Fibroblast of mammary gland (primary cell): ENCODE results near the gene NEURL1.

Experiments
- DNase-seq: peaks from one replicate; pipeline ENCODE4 v3.0.0-alpha.2; 2010; ENCODE audit warnings: low read depth
- H3K4me3 ChIP-seq: 2 replicates; pipeline ENCODE4 v1.5.1; 2011; ENCODE audit warnings: low read depth, mild to moderate bottlenecking, low read length, moderate library complexity; ENCODE audit not compliant: control insufficient read depth
- CTCF ChIP-seq: conservative IDR thresholded peaks from 2 replicates; pipeline ENCODE4 v1.5.1; 2011; ENCODE audit warnings: low read depth, low read length, inconsistent platforms; ENCODE audit not compliant: control insufficient read depth, insufficient read depth

NEURL1 gene

DNA sequence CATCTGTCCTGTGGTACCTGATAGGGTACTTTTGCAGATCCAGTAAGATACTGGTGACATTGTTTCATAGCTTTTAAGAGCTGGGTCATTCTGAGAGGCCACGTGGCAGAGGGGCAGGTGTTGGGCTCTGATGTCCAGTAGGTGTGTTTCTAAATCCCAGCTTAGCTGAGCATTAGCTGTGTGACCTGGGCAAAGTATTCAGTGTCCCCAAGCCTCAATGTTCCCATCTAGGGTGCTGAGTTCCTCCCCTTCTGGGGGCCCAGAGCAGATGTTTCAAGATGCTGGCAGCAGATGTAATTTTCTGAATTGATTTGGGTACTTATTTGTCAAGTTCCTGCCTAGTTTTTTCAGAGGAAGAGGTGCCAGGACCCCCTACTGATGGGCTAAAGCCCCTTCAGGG lies 52.9 kb downstream of the NEURL1 start:
- DNase-seq, result no peak
- no peak for TF ChIP-seq CTCF
- H3K4me3 ChIP-seq, result no peak overlapping the region

GRCh38 chr10:103547391-103547946 lies 54.0 kb downstream of the NEURL1 start:
- no peak for DNase-seq
- H3K4me3 ChIP-seq, result no peak overlapping the region
- no peak for TF ChIP-seq CTCF

- no peak overlapping the region for H3K4me3 ChIP-seq
- no peak for TF ChIP-seq CTCF
- DNase-seq, result no peak
Measured at GRCh38 chr10:103548006-103548405, 54.5 kb downstream of the NEURL1 start.

GRCh38 chr10:103548581-103549348 lies 55.3 kb downstream of the NEURL1 start:
- no peak for DNase-seq
- no peak overlapping the region for H3K4me3 ChIP-seq
- TF ChIP-seq CTCF, result no peak

- H3K4me3 ChIP-seq, result no peak overlapping the region
- no peak for TF ChIP-seq CTCF
- DNase-seq, result no peak
Measured at GRCh38 chr10:103549349-103549685, 55.8 kb downstream of the NEURL1 start.

GRCh38 chr10:103550229-103550628 lies 56.7 kb downstream of the NEURL1 start:
- no peak for TF ChIP-seq CTCF
- H3K4me3 ChIP-seq, result no peak overlapping the region
- DNase-seq, result no peak
